Nephron (organoid): Measurements from ENCODE around the gene IL9.

ENCODE experiments used
- H3K27ac Mint-ChIP-seq, 3 experiments: 2 replicates each; pipeline ENCODE4 v1.8.0; 2020; ENCODE audit warnings: mixed read lengths in 3 of 3, mild to moderate bottlenecking in 2 of 3, moderate library complexity in 1 of 3
- H3K27me3 Mint-ChIP-seq: 2 replicates; pipeline ENCODE4 v1.8.0; 2021; ENCODE audit warnings: low read depth, mild to moderate bottlenecking, moderate library complexity, mixed read lengths
- H3K36me3 Mint-ChIP-seq: 2 replicates; pipeline ENCODE4 v1.8.0; 2020; ENCODE audit warnings: low read depth, mixed read lengths
- H3K4me1 Mint-ChIP-seq: 2 replicates; pipeline ENCODE4 v1.8.0; 2020; ENCODE audit warnings: mixed read lengths
- H3K4me3 Mint-ChIP-seq, 3 experiments: 2 replicates each; pipeline ENCODE4 v1.8.0; 2020; ENCODE audit warnings: mild to moderate bottlenecking in 3 of 3, mixed read lengths in 3 of 3, moderate library complexity in 2 of 3
- H3K9me3 Mint-ChIP-seq: 2 replicates; pipeline ENCODE4 v1.8.0; 2020; ENCODE audit warnings: mixed read lengths
- TF ChIP-seq, protein P1 (sequence below), 3 experiments: fragments of 200-600 bp; sonication (generic); IDR thresholded peaks; one replicate each; pipeline ENCODE4 v1.5.0; 2021; ENCODE audit warnings: antibody characterized with exemption in 3 of 3; ENCODE audit not compliant: unreplicated experiment in 3 of 3

IL9 gene

DNA sequence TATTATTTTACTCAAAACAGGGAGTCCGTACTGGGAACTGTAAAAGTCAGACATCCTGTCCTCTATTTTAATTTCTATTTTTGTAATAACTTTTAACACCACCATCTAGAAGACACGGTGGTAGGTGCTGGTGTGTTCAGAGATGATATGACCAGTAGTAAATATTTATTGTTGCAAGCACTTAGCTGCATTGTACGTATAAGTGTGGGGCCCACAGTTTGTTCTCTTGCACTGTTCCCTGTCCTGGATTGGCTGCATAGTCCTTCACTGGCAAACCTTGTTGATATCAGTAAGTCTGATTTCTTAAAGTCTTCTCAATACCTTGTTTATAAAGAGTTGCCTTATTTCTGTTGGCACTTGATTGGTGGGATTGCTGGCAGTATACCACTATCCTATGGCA lies 24.6 kb upstream of the IL9 start:
- Mint-ChIP-seq H3K36me3 (no peaks in the 10 kb centered on the region), H3K27ac (no peak overlapping the region), H3K4me1 (no peaks in the 10 kb centered on the region), H3K27me3 (peaks cover 60% of the 10 kb centered on the region), H3K4me3 (no peak overlapping the region), H3K9me3 (no peaks in the 10 kb centered on the region)
- TF ChIP-seq, protein P1, sequence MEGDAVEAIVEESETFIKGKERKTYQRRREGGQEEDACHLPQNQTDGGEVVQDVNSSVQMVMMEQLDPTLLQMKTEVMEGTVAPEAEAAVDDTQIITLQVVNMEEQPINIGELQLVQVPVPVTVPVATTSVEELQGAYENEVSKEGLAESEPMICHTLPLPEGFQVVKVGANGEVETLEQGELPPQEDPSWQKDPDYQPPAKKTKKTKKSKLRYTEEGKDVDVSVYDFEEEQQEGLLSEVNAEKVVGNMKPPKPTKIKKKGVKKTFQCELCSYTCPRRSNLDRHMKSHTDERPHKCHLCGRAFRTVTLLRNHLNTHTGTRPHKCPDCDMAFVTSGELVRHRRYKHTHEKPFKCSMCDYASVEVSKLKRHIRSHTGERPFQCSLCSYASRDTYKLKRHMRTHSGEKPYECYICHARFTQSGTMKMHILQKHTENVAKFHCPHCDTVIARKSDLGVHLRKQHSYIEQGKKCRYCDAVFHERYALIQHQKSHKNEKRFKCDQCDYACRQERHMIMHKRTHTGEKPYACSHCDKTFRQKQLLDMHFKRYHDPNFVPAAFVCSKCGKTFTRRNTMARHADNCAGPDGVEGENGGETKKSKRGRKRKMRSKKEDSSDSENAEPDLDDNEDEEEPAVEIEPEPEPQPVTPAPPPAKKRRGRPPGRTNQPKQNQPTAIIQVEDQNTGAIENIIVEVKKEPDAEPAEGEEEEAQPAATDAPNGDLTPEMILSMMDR (IDR thresholded peaks at IDR 0.05; ENCODE audit: unreplicated experiment in 3 of 3), result no peak

DNA sequence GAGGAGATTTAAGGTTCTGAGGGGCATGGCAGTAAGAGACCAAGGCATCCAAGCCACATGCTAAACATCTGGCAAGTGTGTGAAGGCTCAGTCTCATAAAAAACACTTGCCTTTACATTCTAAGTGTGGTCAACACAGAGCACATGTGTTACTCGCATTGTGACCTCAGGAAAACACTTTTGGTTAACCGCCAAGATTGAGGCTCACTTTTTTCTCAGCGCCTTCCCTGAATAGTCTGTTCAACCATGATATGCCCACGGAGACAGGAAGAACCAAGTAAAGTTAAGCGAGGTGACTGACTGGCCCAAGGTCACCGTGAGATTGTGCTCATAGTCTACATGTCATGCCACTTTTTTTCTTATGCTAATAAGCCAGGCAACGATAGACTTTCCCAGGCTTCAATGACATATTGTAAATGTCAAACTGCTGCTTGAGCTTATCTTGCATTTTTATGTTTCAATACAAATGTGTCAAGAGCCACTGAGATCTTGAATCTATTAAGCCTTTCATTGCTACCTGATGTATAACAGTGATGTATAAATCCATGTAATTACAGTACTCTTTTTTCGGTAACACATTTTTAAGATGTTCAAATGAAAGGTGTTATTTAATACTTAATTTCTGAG lies 21.1 kb upstream of the IL9 start:
- TF ChIP-seq, protein P1 (IDR thresholded peaks at IDR 0.05; ENCODE audit: unreplicated experiment in 3 of 3), result no peak
- no peak overlapping the region for H3K4me3 Mint-ChIP-seq
- H3K27me3 Mint-ChIP-seq, result peaks cover 54% of the 10 kb centered on the region
- H3K4me1 Mint-ChIP-seq, result no peaks in the 10 kb centered on the region
- H3K27ac Mint-ChIP-seq, result no peak overlapping the region
- H3K9me3 Mint-ChIP-seq, result no peaks in the 10 kb centered on the region
- no peaks in the 10 kb centered on the region for H3K36me3 Mint-ChIP-seq

DNA sequence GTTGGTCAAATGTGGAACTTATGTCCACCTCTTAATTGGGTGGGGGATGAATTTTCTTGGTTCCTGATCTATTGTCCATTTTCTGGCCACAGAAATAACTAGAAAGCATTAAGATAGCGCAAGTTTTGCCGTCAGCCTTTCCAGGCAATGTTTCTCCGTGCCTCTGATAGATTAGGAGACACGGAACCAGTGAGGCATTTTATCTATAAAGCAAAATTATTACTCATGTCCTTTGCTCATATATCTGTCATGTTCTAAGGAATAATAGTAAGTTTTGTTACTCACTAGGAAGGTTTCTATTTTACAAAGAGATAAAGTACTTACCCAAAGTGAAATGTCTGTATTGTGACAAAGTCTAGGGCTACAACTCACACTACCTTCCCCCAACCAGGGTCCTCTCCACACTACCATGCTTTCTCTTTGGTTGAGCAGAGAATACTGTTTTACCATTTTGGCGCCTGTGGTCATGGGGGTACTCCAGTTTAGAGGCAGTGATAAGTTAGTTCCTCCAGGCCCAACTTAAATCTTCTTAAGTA lies 19.9 kb upstream of the IL9 start:
- H3K4me3 Mint-ChIP-seq, result no peak overlapping the region
- no peaks in the 10 kb centered on the region for H3K36me3 Mint-ChIP-seq
- TF ChIP-seq, protein P1 (IDR thresholded peaks at IDR 0.05; ENCODE audit: unreplicated experiment in 3 of 3), result no peak
- no peaks in the 10 kb centered on the region for H3K9me3 Mint-ChIP-seq
- peaks cover 66% of the 10 kb centered on the region for H3K27me3 Mint-ChIP-seq
- H3K27ac Mint-ChIP-seq, result no peak overlapping the region
- H3K4me1 Mint-ChIP-seq, result no peaks in the 10 kb centered on the region

DNA sequence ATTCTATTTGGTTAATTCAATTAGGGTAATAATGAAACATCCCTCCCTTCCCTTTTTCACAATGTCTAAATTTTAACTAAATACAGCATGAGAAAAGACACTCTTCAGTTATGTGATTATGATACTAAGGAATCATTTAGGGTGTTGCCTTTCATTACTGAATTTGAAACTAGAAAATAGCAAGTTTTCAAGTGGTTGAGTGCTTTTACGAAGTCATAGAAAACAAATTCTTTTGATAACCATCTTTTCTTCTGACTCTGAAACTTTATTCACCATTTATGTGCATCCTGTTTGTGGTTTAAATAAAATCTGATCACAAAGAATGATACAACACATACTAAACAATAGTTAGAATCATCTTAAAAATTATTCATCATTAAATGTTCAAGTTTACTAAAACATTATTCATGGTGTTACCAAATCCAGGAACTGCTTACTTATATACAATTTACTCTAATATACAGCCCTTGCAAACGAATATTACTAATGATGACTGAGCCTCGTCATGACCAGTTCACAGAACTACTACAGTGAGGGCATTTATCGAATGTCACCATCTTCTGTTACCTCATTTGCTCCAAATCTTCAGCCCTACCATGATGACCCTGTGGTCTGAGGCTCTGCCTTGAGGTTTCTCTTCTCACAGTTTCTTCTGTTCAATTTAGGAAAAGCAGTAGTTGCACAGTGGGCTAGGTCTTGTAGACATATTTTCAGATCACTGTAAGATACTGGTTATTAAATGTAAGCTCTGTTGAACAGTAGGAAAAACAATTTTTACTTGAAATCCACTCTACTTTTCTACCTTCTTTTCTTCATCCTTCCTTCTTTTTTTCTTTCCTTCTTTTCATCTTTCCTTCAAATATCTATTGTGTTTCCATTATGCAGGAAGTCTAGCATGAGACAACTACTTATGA lies 18.3 kb upstream of the IL9 start:
- H3K27ac Mint-ChIP-seq, result no peak overlapping the region
- no peaks in the 10 kb centered on the region for H3K9me3 Mint-ChIP-seq
- peaks cover 73% of the 10 kb centered on the region for H3K27me3 Mint-ChIP-seq
- TF ChIP-seq, protein P1 (IDR thresholded peaks at IDR 0.05; ENCODE audit: unreplicated experiment in 3 of 3), result no peak
- H3K4me3 Mint-ChIP-seq, result no peak overlapping the region
- no peaks in the 10 kb centered on the region for H3K4me1 Mint-ChIP-seq
- H3K36me3 Mint-ChIP-seq, result no peaks in the 10 kb centered on the region

DNA sequence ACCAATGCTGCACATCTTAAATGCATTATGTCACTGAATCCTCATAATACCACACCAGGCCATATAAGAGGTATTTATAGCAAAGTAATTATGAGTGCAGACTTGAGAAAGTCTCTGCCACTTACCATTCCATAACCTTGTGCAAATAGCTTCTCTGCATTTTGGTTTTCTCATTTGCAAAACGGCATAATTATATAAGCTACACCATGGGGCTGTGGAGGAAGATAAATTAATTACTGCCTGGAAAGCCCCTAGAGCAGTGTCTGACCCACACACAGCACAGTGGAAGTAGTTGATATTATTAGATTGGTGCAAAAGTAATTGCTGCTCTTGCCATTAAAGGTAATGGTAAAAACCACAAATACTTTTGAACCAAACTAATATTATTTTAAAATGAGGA lies 9.5 kb upstream of the IL9 start:
- no peak overlapping the region for H3K4me3 Mint-ChIP-seq
- TF ChIP-seq, protein P1 (IDR thresholded peaks at IDR 0.05; ENCODE audit: unreplicated experiment in 3 of 3), result no peak
- no peaks in the 10 kb centered on the region for H3K36me3 Mint-ChIP-seq
- H3K4me1 Mint-ChIP-seq, result peaks cover 9% of the 10 kb centered on the region
- peaks cover 58% of the 10 kb centered on the region for H3K27me3 Mint-ChIP-seq
- no peaks in the 10 kb centered on the region for H3K9me3 Mint-ChIP-seq
- H3K27ac Mint-ChIP-seq, result no peak overlapping the region
